Endothelial cell of umbilical vein (primary cell): ENCODE results near the gene COG2. TPM values are rescaled to one million over a fixed set of nuclear protein-coding genes. Genes with fewer than 3 reads are reported as not detected.
"Not testable (repeated sequence)": the region's sequence is repeated elsewhere in the genome, so short reads cannot be mapped to it uniquely, and the experiment has no call there.

Source experiments
- BruUV-seq: library from RNA; stranded (reverse); fragments of 400-500 nt; replicated peaks from 2 replicates; lab custom pipeline; 2021; lab: Mats Ljungman, UMichigan
- CTCF ChIA-PET: fragments of 300-600, 350-600 bp; sonication (Branson Sonifier 250); formaldehyde crosslinking; loops from one replicate; lab custom pipeline; 2021; ENCODE audit warnings: antibody characterized with exemption, inconsistent platforms; lab: Charles Lee
- POLR2A ChIA-PET: fragments of 300-600, 350-600 bp; sonication (Branson Sonifier 250); formaldehyde crosslinking; loops from one replicate; lab custom pipeline; 2021; ENCODE audit warnings: antibody characterized with exemption, inconsistent platforms; lab: Charles Lee
- DNase-seq: peaks from one replicate; pipeline ENCODE4 v3.0.0-alpha.2; 2011; ENCODE audit warnings: low read depth, low spot score
- FAIRE-seq: peaks from 2 replicates; lab custom pipeline; 2011; peaks lifted over from hg19 to GRCh38; lab: Jason Lieb, UNC
- H2AFZ ChIP-seq: 2 replicates; pipeline ENCODE4 v1.6.0; 2012; ENCODE audit warnings: low read depth, low read length, control low read depth, inconsistent platforms
- H3K27ac ChIP-seq: 2 replicates; pipeline ENCODE4 v1.5.1; 2011; ENCODE audit warnings: low read depth, mild to moderate bottlenecking, control low read depth, low read length, moderate library complexity; ENCODE audit not compliant: insufficient read depth
- H3K27me3 ChIP-seq, 2 experiments: 2 replicates each; pipeline versions ENCODE4 v1.6.0 to v1.6.1; 2011; ENCODE audit warnings: low read length in 2 of 2, mixed read lengths in 1 of 2; ENCODE audit not compliant: control insufficient read depth in 2 of 2, insufficient read depth in 2 of 2
- H3K36me3 ChIP-seq, 2 experiments: 2 replicates in 1 of 2; 3 replicates in 1 of 2; pipeline ENCODE4 v1.5.1; 2011; ENCODE audit warnings: low read length in 2 of 2, mild to moderate bottlenecking in 1 of 2, moderate library complexity in 1 of 2; ENCODE audit not compliant: control insufficient read depth in 2 of 2, insufficient read depth in 2 of 2; ENCODE audit errors: extremely low read depth in 1 of 2
- H3K4me1 ChIP-seq: 3 replicates; pipeline ENCODE4 v1.5.1; 2011; ENCODE audit warnings: mild to moderate bottlenecking, low read length; ENCODE audit not compliant: control insufficient read depth, insufficient read depth; ENCODE audit errors: extremely low read depth
- H3K4me2 ChIP-seq: 2 replicates; pipeline ENCODE4 v1.6.1; 2011; ENCODE audit warnings: low read length, control low read depth, mixed read lengths; ENCODE audit not compliant: insufficient read depth
- H3K4me3 ChIP-seq, 3 experiments: fragments of 200-600 bp in 1 of 3; sonication (generic), shearing (Covaris generic) in 1 of 3; replicated peaks in 1 of 3; 2 replicates each; pipeline ENCODE4 v1.5.1; 2011 to 2016; ENCODE audit warnings: control low read depth in 3 of 3, low read length in 3 of 3, mild to moderate bottlenecking in 2 of 3, inconsistent platforms in 1 of 3, low read depth in 1 of 3, moderate library complexity in 1 of 3; ENCODE audit not compliant: insufficient read depth in 1 of 3
- H3K79me2 ChIP-seq: 2 replicates; pipeline ENCODE4 v1.6.0; 2012; ENCODE audit warnings: low read length, inconsistent platforms; ENCODE audit not compliant: control insufficient read depth, insufficient read depth
- H3K9ac ChIP-seq: replicated peaks from 2 replicates; pipeline ENCODE3; 2011; ENCODE audit warnings: low read length, control low read depth; ENCODE audit not compliant: insufficient read depth; ENCODE audit errors: extremely low read depth
- H3K9me1 ChIP-seq: replicated peaks from 3 replicates; pipeline ENCODE4 v1.6.0; 2011; ENCODE audit warnings: mild to moderate bottlenecking, low read length; ENCODE audit not compliant: control insufficient read depth, insufficient read depth; ENCODE audit errors: extremely low read depth
- H3K9me3 ChIP-seq: replicated peaks from 2 replicates; pipeline ENCODE4 v1.5.1; 2012; ENCODE audit warnings: low read length, inconsistent platforms; ENCODE audit not compliant: control insufficient read depth, insufficient read depth
- H4K20me1 ChIP-seq: replicated peaks from 2 replicates; pipeline ENCODE3; 2011; ENCODE audit warnings: mild to moderate bottlenecking, low read length; ENCODE audit not compliant: control insufficient read depth, insufficient read depth; ENCODE audit errors: extremely low read depth
- FOS ChIP-seq: IDR thresholded peaks from 2 replicates; pipeline ENCODE4 v1.6.1; 2011; ENCODE audit warnings: mild to moderate bottlenecking, low read length, moderate library complexity, borderline replicate concordance; ENCODE audit not compliant: insufficient read depth
- GATA2 ChIP-seq: IDR thresholded peaks from 2 replicates; pipeline ENCODE4 v1.7.0; 2011; ENCODE audit warnings: low read depth, mild to moderate bottlenecking, moderate library complexity, mixed read lengths, low read length; ENCODE audit not compliant: insufficient read length, insufficient read depth
- JUN ChIP-seq: IDR thresholded peaks from 2 replicates; pipeline ENCODE4 v1.6.1; 2011; ENCODE audit warnings: borderline replicate concordance, low read depth; ENCODE audit not compliant: insufficient read length, insufficient read depth
- MYC ChIP-seq: IDR thresholded peaks from one replicate; pipeline ENCODE4 v1.6.1; 2011; ENCODE audit warnings: mild to moderate bottlenecking, low read depth, low read length
- dilution Hi-C: fragments of 300-500 bp; cut with MboI; formaldehyde crosslinking; loops from one replicate; pipeline ENCODE4 v1.15.0; 2019; ENCODE audit warnings: low sequenced_read_pairs; ENCODE audit not compliant: extremely low pct_ligation_motif_present
- intact Hi-C: fragments of 100-400 bp; cut with micrococcal nuclease; formaldehyde crosslinking; loops from one replicate; pipeline ENCODE4 v1.10.0; 2022
- polyA plus RNA-seq, 4 experiments: library from polyadenylated mRNA; depleted of rRNA in 3 of 4; stranded (reverse) in 3 of 4; unstranded in 1 of 4; fragments of >200 nt; gene quantifications; 2 replicates each; pipeline versions ENCODE4 v1.2.1 to v1.2.3, GENCODE V29; 2011 to 2012; ENCODE audit warnings: missing spikeins in 1 of 4
- total RNA-seq: library from RNA; stranded (reverse); gene quantifications from 2 replicates; pipeline ENCODE4 v1.2.3, GENCODE V29; 2021
- TF ChIP-seq, protein P1 (sequence below), 2 donors: IDR thresholded peaks; 1 replicate in 1 of 2; 2 replicates in 1 of 2; pipeline ENCODE4 v1.5.1; 2011; ENCODE audit warnings: low read length in 2 of 2, mild to moderate bottlenecking in 2 of 2, moderate library complexity in 2 of 2, control low read depth in 1 of 2, inconsistent platforms in 1 of 2, low read depth in 1 of 2; ENCODE audit not compliant: insufficient read depth in 1 of 2; ENCODE audit errors: extremely low read depth in 1 of 2

Gene COG2
- total and polyA plus RNA-seq, 2 donors (not counting 3 experiments of a cell fraction or from before 2014, with no cell fraction given), result 7.6 to 24.2 TPM

DNA sequence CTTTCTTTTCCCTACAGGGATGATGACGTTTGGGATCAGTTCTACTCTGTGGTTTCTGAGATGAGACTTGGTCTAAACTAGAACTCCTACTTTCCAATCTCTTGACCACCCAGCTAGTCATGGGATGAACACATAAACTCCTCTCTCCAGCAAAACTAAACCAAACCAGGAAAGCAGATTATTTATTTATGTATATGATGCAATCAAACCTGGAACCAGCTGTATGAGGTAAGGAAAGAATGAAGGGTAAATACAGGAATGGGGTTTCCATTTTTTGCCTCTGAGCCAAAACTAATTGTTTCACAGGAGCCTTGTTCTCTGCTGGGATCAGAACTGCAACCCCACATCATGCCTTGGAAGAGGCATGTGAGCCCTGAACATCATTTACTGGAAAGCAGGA lies 75.0 kb downstream of the COG2 start:
- Histone ChIP-seq H2AFZ (no peak overlapping the region), H4K20me1 (no peaks in the 10 kb centered on the region), H3K79me2 (no peaks in the 10 kb centered on the region), H3K9ac (no peak overlapping the region), H3K4me2 (no peak overlapping the region), H3K9me3 (no peaks in the 10 kb centered on the region), H3K4me3 (no peak overlapping the region), H3K4me1 (no peaks in the 10 kb centered on the region), H3K27me3 (no peaks in the 10 kb centered on the region), H3K27ac (no peak overlapping the region), H3K36me3 (no peaks in the 10 kb centered on the region), H3K9me1 (no peaks in the 10 kb centered on the region)
- BruUV-seq, result no TSS peak
- FAIRE-seq, result no peak
- TF ChIP-seq GATA2 (no peak), FOS (no peak), JUN (no peak), MYC (no peak)
- TF ChIP-seq, protein P1, sequence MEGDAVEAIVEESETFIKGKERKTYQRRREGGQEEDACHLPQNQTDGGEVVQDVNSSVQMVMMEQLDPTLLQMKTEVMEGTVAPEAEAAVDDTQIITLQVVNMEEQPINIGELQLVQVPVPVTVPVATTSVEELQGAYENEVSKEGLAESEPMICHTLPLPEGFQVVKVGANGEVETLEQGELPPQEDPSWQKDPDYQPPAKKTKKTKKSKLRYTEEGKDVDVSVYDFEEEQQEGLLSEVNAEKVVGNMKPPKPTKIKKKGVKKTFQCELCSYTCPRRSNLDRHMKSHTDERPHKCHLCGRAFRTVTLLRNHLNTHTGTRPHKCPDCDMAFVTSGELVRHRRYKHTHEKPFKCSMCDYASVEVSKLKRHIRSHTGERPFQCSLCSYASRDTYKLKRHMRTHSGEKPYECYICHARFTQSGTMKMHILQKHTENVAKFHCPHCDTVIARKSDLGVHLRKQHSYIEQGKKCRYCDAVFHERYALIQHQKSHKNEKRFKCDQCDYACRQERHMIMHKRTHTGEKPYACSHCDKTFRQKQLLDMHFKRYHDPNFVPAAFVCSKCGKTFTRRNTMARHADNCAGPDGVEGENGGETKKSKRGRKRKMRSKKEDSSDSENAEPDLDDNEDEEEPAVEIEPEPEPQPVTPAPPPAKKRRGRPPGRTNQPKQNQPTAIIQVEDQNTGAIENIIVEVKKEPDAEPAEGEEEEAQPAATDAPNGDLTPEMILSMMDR (IDR thresholded peaks at IDR 0.05; ENCODE audit: extremely low read depth in 1 of 2, insufficient read depth in 1 of 2, low read depth in 1 of 2, low read length in 2 of 2), result no peak
- dilution Hi-C loops (no loop called here), intact Hi-C loops (no loop called here)
- no peak for DNase-seq
- CTCF ChIA-PET, result interaction anchor here (1.4 kb wide), 1 partner anchor 35 kb away, joined by 3 read pairs; no protein-coding TSS in a partner anchor
- POLR2A ChIA-PET, result no interaction called here

DNA sequence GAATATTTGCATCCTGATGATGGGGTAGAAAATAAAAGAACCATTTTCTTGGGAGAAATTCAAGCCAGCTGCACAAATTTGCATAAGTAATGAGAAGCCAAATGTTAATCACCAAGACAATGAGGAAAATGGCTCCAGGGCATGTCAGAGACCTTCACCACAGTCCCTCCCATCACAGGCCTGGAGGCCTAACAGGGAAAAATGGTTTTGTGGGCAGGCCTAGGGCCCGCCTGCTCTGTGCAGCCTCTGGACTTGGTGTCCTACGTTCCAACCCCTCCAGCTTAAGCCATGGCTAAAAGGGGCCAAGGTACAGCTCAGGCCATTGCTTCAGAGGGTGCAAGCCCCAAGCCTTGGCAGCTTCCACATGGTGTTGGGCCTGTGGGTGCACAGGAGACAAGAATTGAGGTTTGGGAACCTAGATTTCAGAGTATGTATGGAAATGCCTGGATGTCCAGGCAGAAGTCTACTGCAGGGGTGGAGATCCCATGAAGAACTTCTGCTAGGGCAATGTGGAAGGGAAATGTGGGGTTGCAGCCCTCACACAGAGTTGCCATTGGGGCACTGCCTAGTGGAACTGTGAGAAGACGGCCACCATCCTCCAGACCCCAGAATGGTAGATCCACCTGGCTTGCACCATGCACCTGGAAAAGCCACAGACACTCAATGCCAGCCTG lies 79.7 kb downstream of the COG2 start:
- H3K9me3 ChIP-seq, H2AFZ ChIP-seq, FAIRE-seq, H3K9ac ChIP-seq, H3K4me3 ChIP-seq, H3K36me3 ChIP-seq, H3K4me1 ChIP-seq, H3K79me2 ChIP-seq, BruUV-seq, intact Hi-C loops, H3K27ac ChIP-seq, H3K27me3 ChIP-seq, H3K9me1 ChIP-seq, POLR2A ChIA-PET, H3K4me2 ChIP-seq, H4K20me1 ChIP-seq, DNase-seq, CTCF ChIA-PET, dilution Hi-C loops: not testable (repeated sequence)
